Loucy (cell line): ENCODE data around the gene SYT1.

Experiments used
- EZH2phosphoT487 ChIP-seq: fragments of 200-600 bp; IDR thresholded peaks from 2 replicates; pipeline ENCODE4 v1.6.1; 2018; ENCODE audit warnings: antibody characterized with exemption, mild to moderate bottlenecking, moderate library complexity, borderline replicate concordance
- TF ChIP-seq, protein P1 (sequence below): fragments of 200-600 bp; sonication (generic); conservative IDR thresholded peaks from 2 replicates; pipeline ENCODE4 v1.5.1; 2014; ENCODE audit warnings: mild to moderate bottlenecking, antibody characterized with exemption, low read length

DNA sequence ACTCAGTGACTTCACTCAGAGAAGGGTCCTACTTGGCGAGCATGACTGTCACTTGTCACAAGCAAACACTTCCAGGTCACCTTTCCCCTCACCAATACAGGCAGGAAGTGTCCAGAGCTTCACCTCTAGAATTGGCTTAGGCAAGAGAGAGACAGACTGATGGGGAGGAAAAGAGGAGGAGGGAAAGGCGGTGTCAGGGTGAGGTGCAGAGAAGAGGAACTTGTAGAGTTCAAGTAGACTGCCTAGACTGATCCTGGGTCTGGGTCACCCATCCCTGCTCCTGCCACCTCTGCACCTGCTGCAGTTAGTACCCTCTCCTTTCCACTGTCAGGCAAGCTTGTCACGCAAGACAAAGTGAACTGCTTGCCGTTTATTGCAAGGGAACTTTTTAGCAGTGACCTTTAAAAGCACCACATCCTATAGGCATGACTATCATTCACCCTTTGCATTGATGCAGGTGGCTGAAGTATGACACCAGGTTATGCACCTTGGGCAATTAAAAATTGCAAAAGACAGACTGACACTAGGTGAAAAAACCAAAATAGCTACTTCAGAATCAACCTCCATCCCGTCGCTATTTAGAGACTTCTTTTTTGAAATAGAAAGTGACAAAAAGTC lies 292.4 kb downstream of the SYT1 start:
- TF ChIP-seq, protein P1, sequence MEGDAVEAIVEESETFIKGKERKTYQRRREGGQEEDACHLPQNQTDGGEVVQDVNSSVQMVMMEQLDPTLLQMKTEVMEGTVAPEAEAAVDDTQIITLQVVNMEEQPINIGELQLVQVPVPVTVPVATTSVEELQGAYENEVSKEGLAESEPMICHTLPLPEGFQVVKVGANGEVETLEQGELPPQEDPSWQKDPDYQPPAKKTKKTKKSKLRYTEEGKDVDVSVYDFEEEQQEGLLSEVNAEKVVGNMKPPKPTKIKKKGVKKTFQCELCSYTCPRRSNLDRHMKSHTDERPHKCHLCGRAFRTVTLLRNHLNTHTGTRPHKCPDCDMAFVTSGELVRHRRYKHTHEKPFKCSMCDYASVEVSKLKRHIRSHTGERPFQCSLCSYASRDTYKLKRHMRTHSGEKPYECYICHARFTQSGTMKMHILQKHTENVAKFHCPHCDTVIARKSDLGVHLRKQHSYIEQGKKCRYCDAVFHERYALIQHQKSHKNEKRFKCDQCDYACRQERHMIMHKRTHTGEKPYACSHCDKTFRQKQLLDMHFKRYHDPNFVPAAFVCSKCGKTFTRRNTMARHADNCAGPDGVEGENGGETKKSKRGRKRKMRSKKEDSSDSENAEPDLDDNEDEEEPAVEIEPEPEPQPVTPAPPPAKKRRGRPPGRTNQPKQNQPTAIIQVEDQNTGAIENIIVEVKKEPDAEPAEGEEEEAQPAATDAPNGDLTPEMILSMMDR: no peak
- no peak for TF ChIP-seq EZH2phosphoT487
